Fibroblast of gingiva (primary cell): ENCODE measurements around the gene MATN1.

Experiments
- DNase-seq: peaks from one replicate; pipeline ENCODE4 v3.0.0-alpha.2; 2011; ENCODE audit warnings: low read depth

The MATN1 gene

GRCh38 chr1:30718091-30718635 lies 5.2 kb downstream of the MATN1 start:
- DNase-seq, result peak; percentile 98

GRCh38 chr1:30716646-30717045 lies 6.7 kb downstream of the MATN1 start:
- DNase-seq, result no peak

GRCh38 chr1:30715886-30716285 lies 7.5 kb downstream of the MATN1 start:
- DNase-seq, result no peak

GRCh38 chr1:30715216-30715615 lies 8.2 kb downstream of the MATN1 start:
- no peak for DNase-seq

- no peak for DNase-seq
These were observed 8.8 kb downstream of the MATN1 start for GRCh38 chr1:30714536-30715090.

- no peak for DNase-seq
These were observed 9.4 kb downstream of the MATN1 start for GRCh38 chr1:30714025-30714424.

- no peak for DNase-seq
These were observed 10.1 kb downstream of the MATN1 start for GRCh38 chr1:30713311-30713710.

GRCh38 chr1:30712583-30712982 lies 10.8 kb downstream of the MATN1 start:
- no peak for DNase-seq

- no peak for DNase-seq
These were observed 13.0 kb downstream of the MATN1 start for GRCh38 chr1:30710407-30710806.

GRCh38 chr1:30708361-30708728 lies 15.0 kb downstream of the MATN1 start:
- no peak for DNase-seq

- DNase-seq, result peak; percentile 45
These were observed 15.7 kb downstream of the MATN1 start for GRCh38 chr1:30707412-30708360.

GRCh38 chr1:30706528-30706927 lies 16.9 kb downstream of the MATN1 start:
- peak; percentile 38 for DNase-seq

GRCh38 chr1:30705698-30706097 lies 17.7 kb downstream of the MATN1 start:
- DNase-seq, result no peak

- peak; percentile 63 for DNase-seq
These were observed 18.4 kb downstream of the MATN1 start for GRCh38 chr1:30704765-30705509.

GRCh38 chr1:30704271-30704670 lies 19.1 kb downstream of the MATN1 start:
- peak; percentile 66 for DNase-seq

- no peak for DNase-seq
These were observed 20.6 kb downstream of the MATN1 start for GRCh38 chr1:30702823-30703222.

GRCh38 chr1:30701258-30701633 lies 22.1 kb downstream of the MATN1 start:
- DNase-seq, result no peak

GRCh38 chr1:30700528-30701257 lies 22.7 kb downstream of the MATN1 start:
- DNase-seq, result peak; percentile 77

GRCh38 chr1:30699762-30700161 lies 23.6 kb downstream of the MATN1 start:
- no peak for DNase-seq

- no peak for DNase-seq
These were observed 24.9 kb downstream of the MATN1 start for GRCh38 chr1:30698401-30698981.

GRCh38 chr1:30697571-30698376 lies 25.6 kb downstream of the MATN1 start:
- DNase-seq, result peak; percentile 31
